Choroid plexus epithelial cell (primary cell): ENCODE measurements around the gene CFAP119.
"Not testable (repeated sequence)": the region's sequence is repeated elsewhere in the genome, so short reads cannot be mapped to it uniquely, and the experiment has no call there.

Experiments
- DNase-seq: peaks from one replicate; pipeline ENCODE4 v3.0.0-alpha.2; 2010; ENCODE audit warnings: low read depth
- H3K4me3 ChIP-seq: 2 replicates; pipeline ENCODE4 v1.5.1; 2011; ENCODE audit warnings: low read depth, mild to moderate bottlenecking, control low read depth, low read length, moderate library complexity
- CTCF ChIP-seq: conservative IDR thresholded peaks from 2 replicates; pipeline ENCODE4 v1.5.1; 2011; ENCODE audit warnings: low read depth, mild to moderate bottlenecking, control low read depth, inconsistent platforms, low read length, moderate library complexity

CFAP119 gene

GRCh38 chr16:30761928-30762902, at the start of gene CFAP119, which contains the start of gene RNF40:
TSS of gene CFAP119 (minus strand) at chr16:30762062. CDS start at chr16:30761748, 314 bp downstream.
TSS of gene RNF40 (plus strand) at chr16:30762322. CDS start at chr16:30762546, 224 bp downstream.
- TF ChIP-seq CTCF = no peak
- peak; percentile 99 for DNase-seq
- peak within 1 kb of the TSS; percentile 98 for H3K4me3 ChIP-seq

GRCh38 chr16:30809675-30810074, 47.8 kb upstream of the CFAP119 start:
- not testable (repeated sequence) for H3K4me3 ChIP-seq, DNase-seq

- DNase-seq, H3K4me3 ChIP-seq: not testable (repeated sequence)
Observed at GRCh38 chr16:30808890-30809426, 47.1 kb upstream of the CFAP119 start.

GRCh38 chr16:30808146-30808545, 46.3 kb upstream of the CFAP119 start:
- no peak for TF ChIP-seq CTCF
- no peak for DNase-seq
- H3K4me3 ChIP-seq = no peak overlapping the region

- H3K4me3 ChIP-seq = peak overlapping the region; percentile 82
- peak; percentile 80 for DNase-seq
- no peak for TF ChIP-seq CTCF
Observed at GRCh38 chr16:30805370-30806169, 43.7 kb upstream of the CFAP119 start.

- no peak for TF ChIP-seq CTCF
- H3K4me3 ChIP-seq = peak overlapping the region; percentile 82
- no peak for DNase-seq
Observed at GRCh38 chr16:30805056-30805369, 43.2 kb upstream of the CFAP119 start.

- DNase-seq = no peak
- no peak overlapping the region for H3K4me3 ChIP-seq
- no peak for TF ChIP-seq CTCF
Observed at GRCh38 chr16:30802936-30803335, 41.1 kb upstream of the CFAP119 start.
